Fibroblast of pulmonary artery (primary cell): ENCODE results near the gene SOX21.

Experiments
- DNase-seq: peaks from one replicate; pipeline ENCODE4 v3.0.0-alpha.2; 2010; ENCODE audit warnings: low read depth
- H3K4me3 ChIP-seq: replicated peaks from 2 replicates; pipeline ENCODE4 v1.5.1; 2011; ENCODE audit warnings: low read depth, mild to moderate bottlenecking, control low read depth, low read length, moderate library complexity
- CTCF ChIP-seq: IDR thresholded peaks from 2 replicates; pipeline ENCODE4 v1.5.1; 2011; ENCODE audit warnings: mild to moderate bottlenecking, control low read depth, low read length, inconsistent platforms; ENCODE audit errors: missing control alignments

Gene SOX21

GRCh38 chr13:94708031-94708859 is 4.1 kb downstream of the SOX21 start:
- DNase-seq: no peak
- no peak overlapping the region for H3K4me3 ChIP-seq
- TF ChIP-seq CTCF: no peak

GRCh38 chr13:94707400-94708021 is 4.8 kb downstream of the SOX21 start:
- DNase-seq: no peak
- H3K4me3 ChIP-seq: no peak overlapping the region
- no peak for TF ChIP-seq CTCF

- DNase-seq: no peak
- H3K4me3 ChIP-seq: no peak overlapping the region
- TF ChIP-seq CTCF: no peak
Observed at GRCh38 chr13:94706843-94707399, 5.4 kb downstream of the SOX21 start.

- no peak for DNase-seq
- H3K4me3 ChIP-seq: no peak overlapping the region
- TF ChIP-seq CTCF: no peak
Observed at GRCh38 chr13:94706101-94706842, 6.1 kb downstream of the SOX21 start.

- TF ChIP-seq CTCF: no peak
- H3K4me3 ChIP-seq: no peak overlapping the region
- DNase-seq: no peak
Observed at GRCh38 chr13:94705081-94706030, 7.0 kb downstream of the SOX21 start.

- TF ChIP-seq CTCF: no peak
- H3K4me3 ChIP-seq: no peak overlapping the region
- no peak for DNase-seq
Observed at GRCh38 chr13:94704377-94705080, 7.8 kb downstream of the SOX21 start.
